ENCODE measurements around the gene ATP1B3.
A peak's percentile ranks its signal among the peaks of the same experiment; 100 is the strongest.
"Not testable (repeated sequence)": the region's sequence is repeated elsewhere in the genome, so short reads cannot be mapped to it uniquely, and the experiment has no call there.

The ATP1B3 gene

DNA sequence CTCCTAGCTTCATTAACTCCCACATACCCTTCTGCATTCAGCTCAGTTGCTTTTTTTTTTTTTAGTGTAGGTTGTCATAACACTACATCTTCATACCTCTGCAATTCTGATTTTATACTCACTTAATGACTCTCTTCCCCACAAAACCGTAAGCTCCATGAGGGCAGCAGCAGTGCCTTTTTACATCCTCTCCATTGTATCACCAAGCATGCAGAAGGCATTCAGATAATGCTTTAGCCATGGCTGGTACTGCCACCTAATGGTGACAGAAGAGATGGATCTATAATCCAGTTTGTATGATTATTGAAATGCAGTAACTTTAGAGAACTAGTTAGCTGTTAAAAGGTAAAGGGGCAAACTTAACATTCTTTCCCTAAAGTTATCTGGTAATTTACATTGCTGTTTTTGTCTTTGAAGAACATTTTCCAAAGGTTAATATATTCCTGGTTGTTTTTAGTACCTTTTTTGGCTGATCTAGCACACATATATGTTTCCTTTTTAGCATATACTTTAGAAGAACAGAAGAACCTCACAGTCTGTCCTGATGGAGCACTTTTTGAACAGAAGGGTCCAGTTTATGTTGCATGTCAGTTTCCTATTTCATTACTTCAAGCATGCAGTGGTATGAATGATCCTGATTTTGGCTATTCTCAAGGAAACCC, 36.8 kb downstream of the ATP1B3 start:
- peak; percentile 48 for DNase-seq (ENCODE audit: extremely low read depth, low read depth)
- TF ChIP-seq, protein P1, sequence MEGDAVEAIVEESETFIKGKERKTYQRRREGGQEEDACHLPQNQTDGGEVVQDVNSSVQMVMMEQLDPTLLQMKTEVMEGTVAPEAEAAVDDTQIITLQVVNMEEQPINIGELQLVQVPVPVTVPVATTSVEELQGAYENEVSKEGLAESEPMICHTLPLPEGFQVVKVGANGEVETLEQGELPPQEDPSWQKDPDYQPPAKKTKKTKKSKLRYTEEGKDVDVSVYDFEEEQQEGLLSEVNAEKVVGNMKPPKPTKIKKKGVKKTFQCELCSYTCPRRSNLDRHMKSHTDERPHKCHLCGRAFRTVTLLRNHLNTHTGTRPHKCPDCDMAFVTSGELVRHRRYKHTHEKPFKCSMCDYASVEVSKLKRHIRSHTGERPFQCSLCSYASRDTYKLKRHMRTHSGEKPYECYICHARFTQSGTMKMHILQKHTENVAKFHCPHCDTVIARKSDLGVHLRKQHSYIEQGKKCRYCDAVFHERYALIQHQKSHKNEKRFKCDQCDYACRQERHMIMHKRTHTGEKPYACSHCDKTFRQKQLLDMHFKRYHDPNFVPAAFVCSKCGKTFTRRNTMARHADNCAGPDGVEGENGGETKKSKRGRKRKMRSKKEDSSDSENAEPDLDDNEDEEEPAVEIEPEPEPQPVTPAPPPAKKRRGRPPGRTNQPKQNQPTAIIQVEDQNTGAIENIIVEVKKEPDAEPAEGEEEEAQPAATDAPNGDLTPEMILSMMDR (IDR thresholded peaks at IDR 0.05; ENCODE audit: low read depth, low read length, missing control alignments) = peak; percentile 57
- H3K4me3 ChIP-seq (replicated peaks; ENCODE audit: low read depth, low read length) = no peak overlapping the region

DNA sequence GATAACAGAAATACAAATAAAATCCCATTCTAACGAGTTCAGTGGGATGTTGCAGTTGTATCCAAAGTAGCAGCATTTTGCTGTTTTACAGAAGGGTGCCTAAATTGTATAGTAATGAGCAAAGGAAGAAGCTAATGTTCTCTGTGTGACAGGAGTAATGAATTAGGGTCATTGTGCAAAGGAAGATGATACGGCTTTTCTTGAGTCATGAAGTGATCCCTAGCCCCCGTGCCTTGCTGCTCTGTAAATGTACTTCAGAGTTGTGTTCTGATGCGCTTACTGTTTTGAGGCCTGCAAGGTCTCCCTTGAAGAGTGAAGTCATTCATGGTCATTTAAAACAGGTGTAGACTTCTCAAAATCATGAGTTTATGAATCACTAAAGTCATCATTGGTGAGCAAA, 37.9 kb downstream of the ATP1B3 start:
- DNase-seq (ENCODE audit: extremely low read depth, low read depth) = no peak
- TF ChIP-seq, protein P1 (IDR thresholded peaks at IDR 0.05; ENCODE audit: low read depth, low read length, missing control alignments) = no peak
- H3K4me3 ChIP-seq (replicated peaks; ENCODE audit: low read depth, low read length) = no peak overlapping the region

DNA sequence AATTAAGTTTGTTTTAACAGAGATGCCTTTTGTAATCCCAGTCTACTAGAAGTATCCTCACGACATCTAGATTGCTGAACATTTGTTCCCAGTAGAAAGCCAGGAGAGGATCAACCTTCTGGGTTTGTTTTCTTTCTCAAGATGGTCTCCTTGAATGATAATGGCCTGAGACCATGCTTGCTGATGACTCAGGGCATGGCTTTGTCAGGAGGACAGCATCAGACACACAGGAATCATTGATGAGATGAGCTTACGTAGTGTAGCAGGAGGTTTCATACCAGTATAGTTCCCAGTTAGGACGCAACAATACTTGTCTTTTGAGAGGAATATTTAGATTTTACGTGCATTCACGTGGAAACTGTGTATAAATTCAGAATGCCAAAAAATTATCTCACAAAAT, 38.6 kb downstream of the ATP1B3 start:
- H3K4me3 ChIP-seq (replicated peaks; ENCODE audit: low read depth, low read length) = no peak overlapping the region
- TF ChIP-seq, protein P1 (IDR thresholded peaks at IDR 0.05; ENCODE audit: low read depth, low read length, missing control alignments) = no peak
- DNase-seq (ENCODE audit: extremely low read depth, low read depth) = no peak

DNA sequence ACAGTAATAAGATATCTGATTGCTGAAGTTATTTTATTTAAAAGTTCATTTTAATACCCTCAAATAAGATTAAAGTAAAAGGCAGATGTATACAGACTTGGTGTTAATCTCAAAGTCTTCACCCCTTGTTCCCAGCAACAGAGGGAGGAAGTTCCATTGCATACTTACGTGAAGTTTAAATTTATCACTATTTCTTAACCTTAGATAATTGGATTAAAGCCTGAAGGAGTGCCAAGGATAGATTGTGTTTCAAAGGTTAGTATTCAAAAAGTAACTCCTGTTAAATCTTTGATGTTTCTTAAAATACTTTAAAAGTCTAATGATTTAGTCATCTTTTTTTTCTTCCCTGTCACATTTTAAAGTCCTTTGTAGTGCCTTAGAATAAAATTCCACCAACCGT, 39.3 kb downstream of the ATP1B3 start:
- DNase-seq (ENCODE audit: extremely low read depth, low read depth) = no peak
- no peak overlapping the region for H3K4me3 ChIP-seq (replicated peaks; ENCODE audit: low read depth, low read length)
- TF ChIP-seq, protein P1 (IDR thresholded peaks at IDR 0.05; ENCODE audit: low read depth, low read length, missing control alignments) = no peak

DNA sequence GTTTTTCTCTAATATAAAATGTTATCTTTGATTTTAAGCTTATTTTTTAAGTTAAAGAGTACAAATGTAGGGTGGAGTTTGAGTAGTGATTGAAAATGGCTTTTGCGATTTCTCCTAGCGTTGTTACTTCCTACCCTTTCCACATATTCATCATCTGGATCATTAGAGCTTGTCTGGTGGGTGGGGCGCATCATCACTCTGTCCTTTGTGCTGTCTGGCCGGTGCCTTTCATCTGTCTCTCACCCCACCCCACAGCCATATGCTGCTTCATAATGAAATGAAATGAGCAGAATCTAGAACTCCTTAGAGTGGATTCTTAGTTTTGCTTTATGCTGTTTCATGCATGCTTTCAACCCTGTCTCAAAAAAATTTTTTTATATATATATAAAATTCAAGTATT, 44.3 kb downstream of the ATP1B3 start:
- no peak overlapping the region for H3K4me3 ChIP-seq (replicated peaks; ENCODE audit: low read depth, low read length)
- DNase-seq (ENCODE audit: extremely low read depth, low read depth) = no peak
- TF ChIP-seq, protein P1 (IDR thresholded peaks at IDR 0.05; ENCODE audit: low read depth, low read length, missing control alignments) = no peak

DNA sequence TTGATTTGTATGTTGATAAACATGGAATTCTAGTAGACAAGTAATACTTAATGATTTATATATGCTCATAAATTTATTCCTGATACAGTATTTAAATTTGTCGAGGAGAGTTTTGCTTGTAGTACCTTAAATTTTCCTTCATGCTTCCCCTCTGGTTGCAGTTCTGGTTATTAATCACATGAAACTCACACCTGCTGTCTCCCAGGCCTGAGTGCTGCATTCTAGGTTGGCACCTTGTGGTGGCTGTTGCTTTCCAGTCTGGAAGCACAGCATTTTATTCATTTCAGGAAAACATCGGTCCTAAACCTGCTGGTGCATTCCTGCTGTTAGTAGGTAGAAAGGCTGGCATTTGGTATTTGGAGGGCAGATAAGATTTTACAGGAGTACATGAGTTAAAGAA, 44.9 kb downstream of the ATP1B3 start:
- H3K4me3 ChIP-seq (replicated peaks; ENCODE audit: low read depth, low read length) = no peak overlapping the region
- TF ChIP-seq, protein P1 (IDR thresholded peaks at IDR 0.05; ENCODE audit: low read depth, low read length, missing control alignments) = no peak
- no peak for DNase-seq (ENCODE audit: extremely low read depth, low read depth)

DNA sequence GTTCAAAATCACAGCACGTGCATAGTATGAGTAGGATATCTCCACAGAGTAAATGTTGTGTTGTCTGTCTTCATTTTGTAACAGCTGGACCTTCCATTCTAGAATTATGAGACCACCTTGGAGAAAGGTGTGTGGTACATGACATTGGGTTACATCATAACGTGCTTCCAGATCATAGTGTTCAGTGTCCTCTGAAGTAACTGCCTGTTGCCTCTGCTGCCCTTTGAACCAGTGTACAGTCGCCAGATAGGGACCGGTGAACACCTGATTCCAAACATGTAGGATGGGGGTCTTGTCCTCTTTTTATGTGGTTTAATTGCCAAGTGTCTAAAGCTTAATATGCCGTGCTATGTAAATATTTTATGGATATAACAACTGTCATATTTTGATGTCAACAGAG, 49.2 kb downstream of the ATP1B3 start:
- not testable (repeated sequence) for H3K4me3 ChIP-seq (replicated peaks; ENCODE audit: low read depth, low read length); DNase-seq (ENCODE audit: extremely low read depth, low read depth)
